ENCODE data around the gene TCTN1. TPM values are rescaled to one million over a fixed set of nuclear protein-coding genes. Genes with fewer than 3 reads are reported as not detected.
"Not testable (repeated sequence)": the region's sequence is repeated elsewhere in the genome, so short reads cannot be mapped to it uniquely, and the experiment has no call there.

The TCTN1 gene
- total RNA-seq = 11.4 and 15.3 TPM in 2 replicates

- TF ChIP-seq, protein P1, sequence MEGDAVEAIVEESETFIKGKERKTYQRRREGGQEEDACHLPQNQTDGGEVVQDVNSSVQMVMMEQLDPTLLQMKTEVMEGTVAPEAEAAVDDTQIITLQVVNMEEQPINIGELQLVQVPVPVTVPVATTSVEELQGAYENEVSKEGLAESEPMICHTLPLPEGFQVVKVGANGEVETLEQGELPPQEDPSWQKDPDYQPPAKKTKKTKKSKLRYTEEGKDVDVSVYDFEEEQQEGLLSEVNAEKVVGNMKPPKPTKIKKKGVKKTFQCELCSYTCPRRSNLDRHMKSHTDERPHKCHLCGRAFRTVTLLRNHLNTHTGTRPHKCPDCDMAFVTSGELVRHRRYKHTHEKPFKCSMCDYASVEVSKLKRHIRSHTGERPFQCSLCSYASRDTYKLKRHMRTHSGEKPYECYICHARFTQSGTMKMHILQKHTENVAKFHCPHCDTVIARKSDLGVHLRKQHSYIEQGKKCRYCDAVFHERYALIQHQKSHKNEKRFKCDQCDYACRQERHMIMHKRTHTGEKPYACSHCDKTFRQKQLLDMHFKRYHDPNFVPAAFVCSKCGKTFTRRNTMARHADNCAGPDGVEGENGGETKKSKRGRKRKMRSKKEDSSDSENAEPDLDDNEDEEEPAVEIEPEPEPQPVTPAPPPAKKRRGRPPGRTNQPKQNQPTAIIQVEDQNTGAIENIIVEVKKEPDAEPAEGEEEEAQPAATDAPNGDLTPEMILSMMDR (conservative IDR thresholded peaks at IDR 0.05; ENCODE audit: low read depth, low read length) = peak; percentile 5
- peak within 1 kb of the TSS; percentile 97 for H3K4me3 ChIP-seq (ENCODE audit: low read depth, low read length)
- DNase-seq (ENCODE audit: low read depth) = no peak
Measured at GRCh38 chr12:110613771-110614684, at the start of gene TCTN1. Gene TCTN1 (plus strand): TSS chr12:110614129. CDS start chr12:110614183, 54 bp downstream.

GRCh38 chr12:110564471-110564991 is 49.4 kb upstream of the TCTN1 start:
- TF ChIP-seq, protein P1 (conservative IDR thresholded peaks at IDR 0.05; ENCODE audit: low read depth, low read length) = no peak
- no peak for DNase-seq (ENCODE audit: low read depth)
- H3K4me3 ChIP-seq (ENCODE audit: low read depth, low read length) = no peak overlapping the region

DNA sequence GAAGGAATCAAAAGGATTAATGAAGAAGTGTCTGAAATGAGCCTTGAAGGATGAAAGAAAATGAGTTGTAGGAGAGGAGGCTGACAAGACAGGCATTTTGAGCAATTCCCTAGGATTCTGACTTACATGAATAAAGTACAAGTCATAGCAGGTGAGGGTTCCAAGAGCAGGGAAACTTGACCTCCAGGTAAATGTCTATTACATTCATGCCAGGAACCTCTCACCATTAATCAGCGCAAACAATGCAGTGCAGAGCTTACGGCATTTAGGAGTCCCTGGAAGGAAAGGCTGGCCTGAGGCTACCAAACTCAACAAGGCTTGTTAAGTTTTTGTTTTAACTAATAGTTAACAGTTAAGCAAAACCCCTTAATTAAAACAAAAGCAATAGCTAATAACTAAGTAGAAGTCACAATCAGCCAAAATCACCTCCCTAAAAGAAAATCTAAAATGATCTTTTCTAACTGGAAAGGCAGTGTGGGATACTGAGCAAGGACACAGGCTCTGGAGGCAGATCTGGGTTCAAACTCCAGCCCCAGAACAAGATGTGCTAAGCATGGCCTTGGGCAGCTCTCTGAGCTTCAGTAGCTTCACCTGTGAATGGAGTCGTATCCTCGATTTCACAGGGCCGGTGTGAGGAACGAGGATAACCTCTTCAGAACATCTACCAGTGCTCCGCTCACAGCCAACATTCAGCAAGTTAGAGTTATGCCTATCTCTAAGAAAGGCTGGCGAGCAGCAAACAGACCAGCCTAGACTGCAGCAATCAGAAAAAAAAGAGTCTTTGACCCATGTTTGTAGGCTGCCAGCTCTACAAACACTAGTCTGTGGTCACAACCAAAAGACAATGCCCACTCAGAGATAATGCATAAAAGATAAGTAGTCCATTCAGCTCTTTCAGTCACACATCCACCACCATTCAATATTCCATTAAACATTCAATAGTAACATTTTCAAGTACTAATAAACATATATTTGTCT is 47.7 kb upstream of the TCTN1 start:
- TF ChIP-seq, protein P1 (conservative IDR thresholded peaks at IDR 0.05; ENCODE audit: low read depth, low read length) = no peak
- no peak for DNase-seq (ENCODE audit: low read depth)
- H3K4me3 ChIP-seq (ENCODE audit: low read depth, low read length) = no peak overlapping the region

GRCh38 chr12:110566993-110567392 is 46.9 kb upstream of the TCTN1 start:
- TF ChIP-seq, protein P1 (conservative IDR thresholded peaks at IDR 0.05; ENCODE audit: low read depth, low read length) = no peak
- H3K4me3 ChIP-seq (ENCODE audit: low read depth, low read length) = no peak overlapping the region
- DNase-seq (ENCODE audit: low read depth) = no peak

GRCh38 chr12:110568752-110569151 is 45.2 kb upstream of the TCTN1 start:
- DNase-seq (ENCODE audit: low read depth) = no peak
- no peak overlapping the region for H3K4me3 ChIP-seq (ENCODE audit: low read depth, low read length)
- TF ChIP-seq, protein P1 (conservative IDR thresholded peaks at IDR 0.05; ENCODE audit: low read depth, low read length) = no peak

DNA sequence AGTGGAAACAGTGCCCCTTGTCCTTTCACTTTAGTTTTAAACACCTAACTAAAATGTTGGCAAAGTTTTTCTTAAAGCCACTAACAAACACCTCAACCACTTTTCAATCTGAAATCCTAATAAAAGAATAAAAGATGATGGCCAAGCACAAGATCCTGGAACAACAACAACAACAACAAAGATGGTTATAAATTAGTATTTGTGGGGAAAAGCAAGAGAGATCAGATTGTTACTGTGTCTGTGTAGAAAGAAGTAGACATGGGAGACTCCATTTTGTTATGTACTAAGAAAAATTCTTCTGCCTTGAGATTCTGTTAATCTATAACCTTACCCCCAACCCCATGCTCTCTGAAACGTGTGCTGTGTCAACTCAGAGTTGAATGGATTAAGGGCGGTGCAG is 44.1 kb upstream of the TCTN1 start:
- DNase-seq (ENCODE audit: low read depth); H3K4me3 ChIP-seq (ENCODE audit: low read depth, low read length): not testable (repeated sequence)

DNA sequence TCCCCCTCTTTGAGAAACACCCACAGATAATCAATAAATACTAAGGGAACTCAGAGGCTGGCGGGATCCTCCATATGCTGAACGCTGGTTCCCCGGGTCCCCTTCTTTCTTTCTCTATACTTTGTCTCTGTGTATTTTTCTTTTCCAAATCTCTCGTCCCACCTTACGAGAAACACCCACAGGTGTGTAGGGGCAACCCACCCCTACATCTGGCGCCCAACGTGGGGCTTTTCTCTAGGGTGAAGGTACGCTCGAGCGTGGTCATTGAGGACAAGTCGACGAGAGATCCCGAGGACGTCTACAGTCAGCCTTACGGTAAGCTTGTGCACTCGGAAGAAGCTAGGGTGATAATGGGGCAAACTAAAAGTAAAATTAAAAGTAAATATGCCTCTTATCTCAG is 43.1 kb upstream of the TCTN1 start:
- not testable (repeated sequence) for DNase-seq (ENCODE audit: low read depth); H3K4me3 ChIP-seq (ENCODE audit: low read depth, low read length)
